H1 (cell line): ENCODE measurements around the gene NMT1. TPM values are rescaled to one million over a fixed set of nuclear protein-coding genes. Genes with fewer than 3 reads are reported as not detected.
A peak's percentile ranks its signal among the peaks of the same experiment; 100 is the strongest.

Experiments
- ASH2L ChIP-seq: fragments of 200-600, 300-600 bp; sonication (generic); IDR thresholded peaks from one replicate; pipeline ENCODE4 v1.7.1; 2017; ENCODE audit warnings: low read length
- BACH1 ChIP-seq: IDR thresholded peaks from 2 replicates; pipeline ENCODE4 v1.6.1; 2012; ENCODE audit warnings: low read length, improper control_type of control experiment
- CBX5 ChIP-seq: fragments of 300-800, 300-1000 bp; sonication (generic); IDR thresholded peaks from 2 replicates; pipeline ENCODE4 v1.7.1; 2016; ENCODE audit warnings: antibody characterized with exemption, low read length, low read depth
- CHD1 ChIP-seq: IDR thresholded peaks from 2 replicates; pipeline ENCODE4 v1.6.1; 2012; ENCODE audit warnings: low read depth, low read length, improper control_type of control experiment
- CREB1 ChIP-seq: IDR thresholded peaks from 2 replicates; pipeline ENCODE4 v1.6.1; 2012; ENCODE audit warnings: inconsistent platforms
- EP300 ChIP-seq, 2 experiments: IDR thresholded peaks; 1 replicate in 1 of 2; 2 replicates in 1 of 2; pipeline ENCODE4 v1.6.1; 2011 to 2012; ENCODE audit warnings: low read depth in 2 of 2, low read length in 2 of 2, mild to moderate bottlenecking in 2 of 2, borderline replicate concordance in 1 of 2, inconsistent platforms in 1 of 2, moderate library complexity in 1 of 2
- GABPA ChIP-seq: IDR thresholded peaks from 2 replicates; pipeline ENCODE4 v1.6.1; 2011; ENCODE audit warnings: mild to moderate bottlenecking, low read length, moderate library complexity, borderline replicate concordance; ENCODE audit not compliant: insufficient read depth
- KDM4A ChIP-seq: IDR thresholded peaks from one replicate; pipeline ENCODE4 v1.7.1; 2012; ENCODE audit warnings: low read depth, mild to moderate bottlenecking, moderate library complexity, low read length, inconsistent platforms; ENCODE audit not compliant: severe bottlenecking
- KDM5A ChIP-seq: fragments of 200-600 bp; IDR thresholded peaks from 2 replicates; pipeline ENCODE4 v1.7.1; 2012; ENCODE audit warnings: mild to moderate bottlenecking, low read length, inconsistent platforms, mixed read lengths
- SAP30 ChIP-seq: fragments of 300-600 bp; sonication (generic); IDR thresholded peaks from 2 replicates; pipeline ENCODE4 v1.7.1; 2012; ENCODE audit warnings: low read length, moderate library complexity, mild to moderate bottlenecking, inconsistent platforms; ENCODE audit not compliant: insufficient read depth, insufficient replicate concordance
- SIX5 ChIP-seq: IDR thresholded peaks from 2 replicates; pipeline ENCODE4 v1.6.1; 2011; ENCODE audit warnings: mild to moderate bottlenecking, low read depth, low read length
- polyA plus RNA-seq, 7 experiments: library from polyadenylated mRNA; depleted of rRNA in 3 of 7; stranded (reverse) in 5 of 7; unstranded in 2 of 7; fragments of >200 nt in 5 of 7; fragments of 200-250 nt in 2 of 7; gene quantifications; 1 replicate in 5 of 7; 2 replicates in 1 of 7; 4 replicates in 1 of 7; pipeline versions ENCODE4 v1.2.1 to v1.2.3, GENCODE V29; 2011 to 2013; ENCODE audit warnings: missing spikeins in 2 of 7, mixed read lengths in 2 of 7
- total RNA-seq: library from RNA; stranded (reverse); fragmentation: NEBNext Ultra II Directional; extraction: Animal tissue kit (Norgen Biotek cat#: 25700); gene quantifications from 2 replicates; pipeline ENCODE4 v1.2.1, GENCODE V29; 2021
- TF ChIP-seq, protein P1 (sequence below), 3 experiments: IDR thresholded peaks; 1 replicate in 2 of 3; 2 replicates in 1 of 3; pipeline versions ENCODE4 v1.5.1 to v1.6.1; 2011; ENCODE audit warnings: low read length in 3 of 3, mild to moderate bottlenecking in 3 of 3, inconsistent platforms in 2 of 3, low read depth in 1 of 3, moderate library complexity in 1 of 3; ENCODE audit not compliant: insufficient read depth in 1 of 3; ENCODE audit errors: control extremely low read depth in 1 of 3

Gene NMT1
- total and polyA plus RNA-seq, 2 of the 8 experiments (the other 6 are each of a cell fraction or from before 2014, with no cell fraction given), result 42.9 to 149 TPM

- peak; percentile 25 for TF ChIP-seq KDM4A
- no peak for TF ChIP-seq EP300 (IDR thresholded peaks at IDR 0.05; ENCODE audit: borderline replicate concordance in 1 of 2, low read depth in 2 of 2, low read length in 2 of 2)
- TF ChIP-seq GABPA, result 0 out of 2 replicates have a peak, but pooled peaks have one; percentile 39
- TF ChIP-seq BACH1, result peak; percentile 88
- no peak for TF ChIP-seq CBX5
- TF ChIP-seq SAP30, result no peak
- TF ChIP-seq, protein P1, sequence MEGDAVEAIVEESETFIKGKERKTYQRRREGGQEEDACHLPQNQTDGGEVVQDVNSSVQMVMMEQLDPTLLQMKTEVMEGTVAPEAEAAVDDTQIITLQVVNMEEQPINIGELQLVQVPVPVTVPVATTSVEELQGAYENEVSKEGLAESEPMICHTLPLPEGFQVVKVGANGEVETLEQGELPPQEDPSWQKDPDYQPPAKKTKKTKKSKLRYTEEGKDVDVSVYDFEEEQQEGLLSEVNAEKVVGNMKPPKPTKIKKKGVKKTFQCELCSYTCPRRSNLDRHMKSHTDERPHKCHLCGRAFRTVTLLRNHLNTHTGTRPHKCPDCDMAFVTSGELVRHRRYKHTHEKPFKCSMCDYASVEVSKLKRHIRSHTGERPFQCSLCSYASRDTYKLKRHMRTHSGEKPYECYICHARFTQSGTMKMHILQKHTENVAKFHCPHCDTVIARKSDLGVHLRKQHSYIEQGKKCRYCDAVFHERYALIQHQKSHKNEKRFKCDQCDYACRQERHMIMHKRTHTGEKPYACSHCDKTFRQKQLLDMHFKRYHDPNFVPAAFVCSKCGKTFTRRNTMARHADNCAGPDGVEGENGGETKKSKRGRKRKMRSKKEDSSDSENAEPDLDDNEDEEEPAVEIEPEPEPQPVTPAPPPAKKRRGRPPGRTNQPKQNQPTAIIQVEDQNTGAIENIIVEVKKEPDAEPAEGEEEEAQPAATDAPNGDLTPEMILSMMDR (IDR thresholded peaks at IDR 0.05; ENCODE audit: control extremely low read depth in 1 of 3, insufficient read depth in 1 of 3, low read depth in 1 of 3, low read length in 3 of 3), result no peak
- TF ChIP-seq ASH2L, result no peak
- peak; percentile 81 for TF ChIP-seq CREB1
- TF ChIP-seq KDM5A, result 0 out of 2 replicates have a peak, but pooled peaks have one; percentile 35
- TF ChIP-seq SIX5, result peak; percentile 38; the same call in 1 of the 2 replicates
- TF ChIP-seq CHD1, result no peak
These were observed 87.3 kb downstream of the NMT1 start, which contains the start of gene HEXIM1 (continued) for GRCh38 chr17:45148183-45149036.
